NCI-H82 (cell line): ENCODE measurements around the gene PRR35.

ENCODE experiments used
- DNase-seq: peaks from one replicate; lab custom pipeline; 2025; lab: John Stamatoyannopoulos, UW

Gene PRR35

DNA sequence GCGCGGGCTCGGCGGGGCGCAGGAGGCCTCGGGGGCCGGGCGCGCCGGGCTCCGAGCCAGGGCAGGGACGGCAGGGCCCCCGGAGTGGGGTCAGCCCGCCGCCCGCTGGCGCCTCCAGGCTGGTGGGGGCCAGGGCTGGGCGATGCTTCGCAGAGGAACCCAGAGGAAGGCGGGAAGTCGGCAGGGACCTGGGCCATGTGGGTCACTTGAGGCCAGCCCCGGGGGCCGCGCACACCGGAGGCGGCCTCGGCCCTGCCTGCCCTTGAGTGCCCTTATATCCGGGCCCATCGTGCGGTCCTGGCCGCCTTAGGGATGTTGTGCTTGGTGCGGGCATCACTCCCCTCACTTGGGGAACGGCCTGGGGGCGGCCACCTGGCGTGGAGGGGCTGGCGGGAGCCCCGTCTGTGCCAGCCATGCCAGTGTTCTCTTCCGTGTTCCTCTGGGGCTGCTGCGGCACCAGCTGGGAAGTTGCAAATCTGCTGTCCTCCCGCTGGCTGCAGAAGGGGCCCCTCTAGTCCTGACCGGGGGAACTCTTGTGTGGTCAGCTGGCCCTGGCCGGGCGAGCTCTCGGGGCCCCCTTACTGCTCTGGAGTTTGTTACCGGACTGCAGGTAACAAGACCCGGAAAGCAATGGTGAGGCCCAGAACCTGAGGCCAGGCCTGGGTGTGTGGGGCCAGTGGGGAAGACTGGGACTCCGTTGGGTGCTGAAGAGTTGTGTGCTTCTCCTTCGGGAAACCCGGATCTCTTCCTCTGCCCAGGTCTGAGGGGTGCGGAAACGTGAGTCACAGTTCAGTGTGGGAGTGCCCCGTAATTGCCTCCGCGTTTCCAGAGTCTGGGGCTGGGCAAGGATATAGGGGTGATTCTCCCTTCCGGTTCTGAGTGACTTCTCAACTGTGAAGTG, 31.8 kb upstream of the PRR35 start:
- DNase-seq, result peak; percentile 46

GRCh38 chr16:529012-529575, 31.1 kb upstream of the PRR35 start:
- DNase-seq, result peak; percentile 19

- DNase-seq, result no peak
Measured at GRCh38 chr16:530111-530817, 29.9 kb upstream of the PRR35 start.

DNA sequence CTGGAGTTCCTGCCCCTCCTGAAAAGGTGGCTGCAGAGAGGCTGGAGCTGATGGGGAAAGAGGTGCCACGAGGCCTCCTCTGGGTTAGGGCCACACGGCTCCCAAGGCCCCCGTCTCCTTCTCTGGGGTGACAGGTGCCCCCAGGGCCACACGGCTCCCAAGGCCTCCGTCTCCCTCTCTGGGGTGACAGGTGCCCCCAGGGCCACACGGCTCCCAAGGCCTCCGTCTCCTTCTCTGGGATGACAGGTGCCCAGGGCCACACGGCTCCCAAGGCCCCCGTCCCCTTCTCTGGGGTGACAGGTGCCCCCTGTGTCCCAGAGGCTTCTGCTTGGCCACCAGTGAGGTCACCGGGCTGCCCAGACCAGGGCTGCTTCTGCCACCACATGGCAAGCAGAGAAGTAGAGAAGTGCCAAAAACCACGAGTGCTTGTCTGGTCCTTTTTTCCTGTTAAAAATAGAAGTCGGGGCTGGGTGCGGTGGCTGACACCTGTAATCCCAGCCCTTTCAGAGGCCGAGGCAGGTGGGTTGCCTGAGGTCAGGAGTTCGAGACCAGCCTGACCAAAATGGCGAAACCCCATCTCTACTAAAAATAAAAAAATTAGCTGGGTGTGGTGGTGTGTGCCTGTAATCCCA, 28.6 kb upstream of the PRR35 start:
- no peak for DNase-seq

- DNase-seq, result no peak
Measured at GRCh38 chr16:533391-534123, 26.6 kb upstream of the PRR35 start.

GRCh38 chr16:534135-534534, 26.1 kb upstream of the PRR35 start:
- no peak for DNase-seq

DNA sequence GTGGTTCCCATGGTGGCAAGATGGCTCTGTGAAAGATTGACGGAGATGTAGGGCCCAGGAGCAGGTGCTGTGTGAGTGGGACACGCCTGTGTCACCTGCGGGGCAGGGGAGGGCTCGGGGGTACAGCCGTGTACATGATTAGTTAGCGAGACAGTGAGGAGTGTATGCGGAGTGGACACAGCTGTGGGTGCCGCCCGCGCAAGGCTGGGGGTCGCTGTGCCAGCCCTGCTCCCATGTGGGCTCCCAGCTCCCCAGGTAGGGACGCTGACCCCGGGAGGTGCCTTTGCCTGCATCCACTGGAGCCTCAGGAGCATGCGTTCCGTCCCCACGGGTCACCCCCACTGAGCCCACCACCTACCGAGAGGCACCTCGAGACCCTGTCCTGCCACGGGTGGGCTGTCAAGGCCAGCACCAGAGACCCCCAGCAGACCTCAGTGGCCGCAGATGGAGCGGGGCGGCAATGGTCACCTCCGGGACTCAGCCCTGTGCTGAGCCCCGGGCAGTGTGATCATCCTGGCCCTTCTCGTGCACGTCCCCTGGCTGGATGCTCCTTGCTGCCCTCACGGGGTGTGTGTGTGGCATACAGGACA, 25.2 kb upstream of the PRR35 start:
- no peak for DNase-seq

GRCh38 chr16:535446-536405, 24.5 kb upstream of the PRR35 start:
- DNase-seq, result no peak

- no peak for DNase-seq
Measured at GRCh38 chr16:536746-537145, 23.4 kb upstream of the PRR35 start.

DNA sequence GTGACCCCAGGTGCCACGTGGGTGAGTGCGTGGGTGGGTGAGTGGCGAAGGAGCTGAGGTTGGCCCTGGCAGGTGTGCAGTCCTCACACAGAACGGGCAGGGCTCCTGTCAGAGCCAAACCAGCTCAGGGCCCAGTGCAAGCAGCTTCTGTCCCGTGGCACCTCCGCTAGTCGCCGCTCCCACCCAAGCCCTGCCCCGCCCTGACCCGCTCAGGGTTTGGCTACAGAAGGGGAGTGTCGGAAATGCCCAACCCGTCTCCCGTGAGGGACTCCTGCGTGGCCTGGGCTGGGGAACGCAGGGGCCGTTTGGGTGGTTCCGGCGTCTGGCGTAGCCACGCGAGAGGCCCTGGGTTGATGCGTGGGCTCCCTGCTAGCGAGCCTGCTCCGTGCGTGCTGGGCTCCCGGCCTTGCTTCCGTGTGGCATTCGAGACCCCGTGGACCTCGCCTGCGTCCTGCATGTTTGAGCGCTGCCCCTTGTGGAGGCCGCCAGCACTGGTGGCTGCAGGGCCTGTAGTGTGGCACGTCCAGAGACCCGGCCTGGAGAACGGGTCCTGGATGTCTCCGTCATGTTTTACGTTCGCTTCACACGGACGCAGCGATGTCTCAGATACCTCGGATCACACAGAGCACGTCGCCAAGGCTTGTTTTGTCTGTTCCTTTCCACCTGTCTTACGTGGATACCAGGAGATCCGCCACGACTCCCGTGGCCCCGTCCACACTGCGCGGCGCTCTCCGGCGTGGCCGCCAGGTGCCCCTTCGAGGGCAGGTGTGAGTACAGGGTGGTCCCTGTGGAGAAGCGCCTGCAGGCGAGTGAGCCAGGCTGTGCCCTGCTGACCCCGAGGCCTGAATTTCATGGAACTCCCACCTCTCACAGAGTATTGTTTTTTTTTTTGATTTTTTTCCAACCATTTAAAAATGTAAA, 22.5 kb upstream of the PRR35 start:
- no peak for DNase-seq

DNA sequence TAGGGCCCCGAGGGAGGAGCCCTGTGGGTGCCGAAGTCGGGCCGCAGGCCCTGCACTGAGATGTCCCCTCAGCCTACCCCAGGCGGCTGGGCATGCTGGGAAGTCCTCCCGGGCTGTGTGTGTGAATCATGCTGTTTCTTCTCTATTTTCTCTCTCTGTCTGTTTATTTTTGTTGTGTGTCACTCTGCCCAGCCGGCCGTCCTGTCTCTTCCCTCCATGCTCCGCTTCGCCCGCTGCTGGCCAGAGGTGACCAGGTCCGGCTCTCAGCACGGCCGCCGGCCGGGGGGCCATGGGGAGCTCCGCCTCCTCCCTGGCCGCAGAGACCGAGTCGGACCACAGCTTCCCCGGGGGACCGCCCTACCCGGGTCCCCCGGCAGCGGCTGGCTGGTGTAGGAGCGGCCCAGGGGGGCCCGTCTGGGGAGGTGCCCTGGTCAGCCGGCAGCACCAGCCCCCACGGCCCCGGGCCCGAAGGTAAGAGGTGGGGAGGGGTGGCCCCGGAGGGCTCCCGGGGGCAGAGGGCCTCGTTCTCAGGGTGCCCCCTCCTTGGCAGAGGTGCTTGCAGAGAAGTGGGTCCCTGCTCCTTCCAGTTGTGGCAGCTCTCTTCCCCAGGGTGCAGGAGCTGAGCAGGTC, 20.2 kb upstream of the PRR35 start:
- DNase-seq, result no peak

- DNase-seq, result no peak
Measured at GRCh38 chr16:540645-541340, 19.4 kb upstream of the PRR35 start.

- no peak for DNase-seq
Measured at GRCh38 chr16:543301-544164, 16.7 kb upstream of the PRR35 start.

- no peak for DNase-seq
Measured at GRCh38 chr16:544517-544916, 15.7 kb upstream of the PRR35 start.

- DNase-seq, result peak; percentile 69
Measured at GRCh38 chr16:546909-547770, 13.1 kb upstream of the PRR35 start.

- no peak for DNase-seq
Measured at GRCh38 chr16:548586-548985, 11.6 kb upstream of the PRR35 start.
